GM21360 (cell line): Measurements from ENCODE around the gene PRKN.
"Not testable (repeated sequence)": the region's sequence is repeated elsewhere in the genome, so short reads cannot be mapped to it uniquely, and the experiment has no call there.

ENCODE experiments used
- ATAC-seq: cut with Tn5 transposase; IDR thresholded peaks from one replicate; pipeline ENCODE4 v1.9.1; 2021; ENCODE audit warnings: mild to moderate bottlenecking, moderate library complexity; ENCODE audit not compliant: unreplicated experiment

The PRKN gene

GRCh38 chr6:161543684-161544309 is 1183.8 kb downstream of the PRKN start:
- peak; percentile 89 for ATAC-seq

- ATAC-seq, result no peak
Observed at GRCh38 chr6:161542346-161542980, 1185.1 kb downstream of the PRKN start.

GRCh38 chr6:161540532-161540931 is 1187.0 kb downstream of the PRKN start:
- no peak for ATAC-seq

- ATAC-seq, result no peak
Observed at GRCh38 chr6:161536224-161536630, 1191.3 kb downstream of the PRKN start.

- ATAC-seq, result no peak
Observed at GRCh38 chr6:161534264-161534873, 1193.2 kb downstream of the PRKN start.

GRCh38 chr6:161533266-161533665 is 1194.3 kb downstream of the PRKN start:
- ATAC-seq, result no peak

GRCh38 chr6:161532536-161532935 is 1195.0 kb downstream of the PRKN start:
- ATAC-seq, result no peak

- ATAC-seq, result no peak
Observed at GRCh38 chr6:161526794-161527193, 1200.8 kb downstream of the PRKN start.

- ATAC-seq, result no peak
Observed at GRCh38 chr6:161523362-161523761, 1204.2 kb downstream of the PRKN start.

- no peak for ATAC-seq
Observed at GRCh38 chr6:161522276-161522675, 1205.3 kb downstream of the PRKN start.

- ATAC-seq, result no peak
Observed at GRCh38 chr6:161511447-161512095, 1216.0 kb downstream of the PRKN start.

- ATAC-seq, result no peak
Observed at GRCh38 chr6:161508341-161508740, 1219.2 kb downstream of the PRKN start.

- no peak for ATAC-seq
Observed at GRCh38 chr6:161507375-161507774, 1220.2 kb downstream of the PRKN start.

- ATAC-seq, result no peak
Observed at GRCh38 chr6:161503570-161503969, 1224.0 kb downstream of the PRKN start.

GRCh38 chr6:161498881-161499280 is 1228.7 kb downstream of the PRKN start:
- no peak for ATAC-seq

GRCh38 chr6:161498359-161498758 is 1229.2 kb downstream of the PRKN start:
- ATAC-seq, result no peak

- ATAC-seq, result no peak
Observed at GRCh38 chr6:161496941-161497340, 1230.6 kb downstream of the PRKN start.

GRCh38 chr6:161496271-161496670 is 1231.3 kb downstream of the PRKN start:
- ATAC-seq, result not testable (repeated sequence)

GRCh38 chr6:161494566-161494965 is 1233.0 kb downstream of the PRKN start:
- ATAC-seq, result no peak

GRCh38 chr6:161493576-161494118 is 1233.9 kb downstream of the PRKN start:
- no peak for ATAC-seq

- no peak for ATAC-seq
Observed at GRCh38 chr6:161489626-161490306, 1237.8 kb downstream of the PRKN start.
